ENCODE measurements around the gene ENDOD1. TPM values are rescaled to one million over a fixed set of nuclear protein-coding genes. Genes with fewer than 3 reads are reported as not detected.

Gene ENDOD1
- total RNA-seq, 4 donors from 2014 or later = 31.1 to 52.3 (median 36.8) TPM

DNA sequence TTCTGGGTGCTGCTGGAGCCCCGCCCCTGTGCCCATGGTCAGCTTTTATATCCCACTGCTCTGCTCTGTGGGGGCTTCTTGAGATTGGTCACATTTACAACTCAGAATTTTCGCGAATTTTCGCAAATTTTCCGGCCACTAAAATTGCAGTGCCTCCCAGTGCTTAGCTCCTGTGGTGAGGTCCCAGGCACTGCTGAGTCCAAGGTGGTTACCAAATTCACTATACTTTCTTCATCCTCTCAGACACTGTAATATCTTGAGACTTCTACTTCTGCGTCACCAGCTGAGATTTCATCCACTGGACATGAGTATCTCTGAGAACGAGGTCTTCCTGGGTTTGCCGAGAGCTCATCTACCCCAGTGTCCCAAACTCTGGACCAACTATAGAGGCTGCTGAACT lies 31.7 kb upstream of the ENDOD1 start:
- TF ChIP-seq, protein P1, sequence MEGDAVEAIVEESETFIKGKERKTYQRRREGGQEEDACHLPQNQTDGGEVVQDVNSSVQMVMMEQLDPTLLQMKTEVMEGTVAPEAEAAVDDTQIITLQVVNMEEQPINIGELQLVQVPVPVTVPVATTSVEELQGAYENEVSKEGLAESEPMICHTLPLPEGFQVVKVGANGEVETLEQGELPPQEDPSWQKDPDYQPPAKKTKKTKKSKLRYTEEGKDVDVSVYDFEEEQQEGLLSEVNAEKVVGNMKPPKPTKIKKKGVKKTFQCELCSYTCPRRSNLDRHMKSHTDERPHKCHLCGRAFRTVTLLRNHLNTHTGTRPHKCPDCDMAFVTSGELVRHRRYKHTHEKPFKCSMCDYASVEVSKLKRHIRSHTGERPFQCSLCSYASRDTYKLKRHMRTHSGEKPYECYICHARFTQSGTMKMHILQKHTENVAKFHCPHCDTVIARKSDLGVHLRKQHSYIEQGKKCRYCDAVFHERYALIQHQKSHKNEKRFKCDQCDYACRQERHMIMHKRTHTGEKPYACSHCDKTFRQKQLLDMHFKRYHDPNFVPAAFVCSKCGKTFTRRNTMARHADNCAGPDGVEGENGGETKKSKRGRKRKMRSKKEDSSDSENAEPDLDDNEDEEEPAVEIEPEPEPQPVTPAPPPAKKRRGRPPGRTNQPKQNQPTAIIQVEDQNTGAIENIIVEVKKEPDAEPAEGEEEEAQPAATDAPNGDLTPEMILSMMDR (IDR thresholded peaks at IDR 0.05) = no peak
- TF ChIP-seq POLR2A (IDR thresholded peaks at IDR 0.05) = no peak
- H3K4me3 ChIP-seq (replicated peaks in 1 of 3) = no peak overlapping the region
- DNase-seq = no peak
- no peaks in the 10 kb centered on the region for H3K4me1 ChIP-seq
- no peaks in the 10 kb centered on the region for H3K36me3 ChIP-seq
- WGBS, 2 donors = 95 to 97% methylated on average over 8 of the region's 8 CpGs
- intact Hi-C loops (cut with DNase I) = no loop called here
- H3K9me3 ChIP-seq = no peaks in the 10 kb centered on the region
- H3K27me3 ChIP-seq = peaks cover 3% of the 10 kb centered on the region
- H3K27ac ChIP-seq = no peak overlapping the region

GRCh38 chr11:95058621-95059020 lies 31.0 kb upstream of the ENDOD1 start:
- Histone ChIP-seq H3K27ac (no peak overlapping the region), H3K4me3 (replicated peaks in 1 of 3) (no peak overlapping the region), H3K27me3 (peaks cover 3% of the 10 kb centered on the region), H3K9me3 (no peaks in the 10 kb centered on the region), H3K36me3 (no peaks in the 10 kb centered on the region), H3K4me1 (no peaks in the 10 kb centered on the region)
- no peak for TF ChIP-seq POLR2A (IDR thresholded peaks at IDR 0.05)
- intact Hi-C loops (cut with DNase I) = no loop called here
- DNase-seq = no peak
- 76 to 91% methylated on average over 1 of the region's 1 CpG for WGBS, 2 donors

- no peak for DNase-seq
- intact Hi-C loops (cut with DNase I) = no loop called here
Measured at GRCh38 chr11:95059046-95059445, 30.6 kb upstream of the ENDOD1 start.

DNA sequence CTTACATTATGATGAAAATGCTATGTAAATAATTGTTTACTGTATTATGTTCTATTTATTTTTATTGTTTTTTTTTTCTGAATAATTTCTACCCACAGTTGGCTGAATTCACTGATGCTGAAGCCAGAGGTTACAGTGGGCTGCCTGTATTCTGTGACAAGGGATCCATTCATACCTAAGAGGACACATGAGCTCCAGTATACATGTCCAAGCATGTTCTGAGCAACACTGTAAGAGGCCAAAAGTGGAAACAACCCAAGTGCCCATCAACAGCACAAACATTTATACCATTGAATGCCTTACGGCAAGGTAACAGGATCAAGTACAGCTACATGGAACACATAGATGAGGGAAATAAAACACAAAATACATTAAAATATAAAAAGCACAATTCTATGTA lies 24.3 kb upstream of the ENDOD1 start:
- H3K4me1 ChIP-seq = peaks cover 9 to 13% of the 10 kb centered on the region in 2 donors
- no peak overlapping the region for H3K4me3 ChIP-seq (replicated peaks in 1 of 3)
- WGBS, 2 donors = 96 to 98% methylated on average over 1 of the region's 1 CpG
- DNase-seq = no peak
- no peaks in the 10 kb centered on the region for H3K27me3 ChIP-seq
- H3K27ac ChIP-seq = no peak overlapping the region
- no peaks in the 10 kb centered on the region for H3K9me3 ChIP-seq
- TF ChIP-seq, protein P1 (IDR thresholded peaks at IDR 0.05) = no peak
- TF ChIP-seq POLR2A (IDR thresholded peaks at IDR 0.05) = no peak
- intact Hi-C loops (cut with DNase I) = no loop called here
- no peaks in the 10 kb centered on the region for H3K36me3 ChIP-seq

More at GRCh38 chr11:95059046-95059445, 30.6 kb upstream of the ENDOD1 start:
- 86 to 88% methylated on average over 6 of the region's 6 CpGs for WGBS, 2 donors
- no peak overlapping the region for H3K27ac ChIP-seq
- TF ChIP-seq, protein P1 (IDR thresholded peaks at IDR 0.05) = no peak
- TF ChIP-seq POLR2A (IDR thresholded peaks at IDR 0.05) = no peak
- H3K9me3 ChIP-seq = no peaks in the 10 kb centered on the region
- no peaks in the 10 kb centered on the region for H3K4me1 ChIP-seq
- no peaks in the 10 kb centered on the region for H3K36me3 ChIP-seq
- H3K27me3 ChIP-seq = peaks cover 3% of the 10 kb centered on the region
- no peak overlapping the region for H3K4me3 ChIP-seq (replicated peaks in 1 of 3)

GRCh38 chr11:95066716-95067038 lies 23.0 kb upstream of the ENDOD1 start, which contains the start of gene SRSF8:
Gene SRSF8 (plus strand): TSS chr11:95066919. CDS start chr11:95067227, 308 bp downstream.
- Histone ChIP-seq H3K4me3 (replicated peaks in 1 of 3) (peak within 1 kb of the TSS; percentile 80 to 90 (median 86)), H3K9me3 (no peaks in the 10 kb centered on the region), H3K27ac (peak within 1 kb of the TSS; percentile 98 to 99 (median 99)), H3K4me1 (peaks cover 9 to 13% of the 10 kb centered on the region in 2 donors), H3K27me3 (no peaks in the 10 kb centered on the region), H3K36me3 (no peaks in the 10 kb centered on the region)
- DNase-seq = no peak
- WGBS, 2 donors = 0 to 2% methylated on average over 4 of the region's 4 CpGs
- intact Hi-C loops (cut with DNase I) = no loop called here
- TF ChIP-seq, protein P1 (IDR thresholded peaks at IDR 0.05) = no peak
- TF ChIP-seq POLR2A (IDR thresholded peaks at IDR 0.05) = no peak

Measured in thyroid gland (tissue), 4 donors.